ENCODE results near the gene PRR22. TPM values are rescaled to one million over a fixed set of nuclear protein-coding genes. Genes with fewer than 3 reads are reported as not detected.

PRR22 gene
- total and polyA plus RNA-seq, 2 donors (not counting 1 experiment from before 2014, with no cell fraction given), result 3.4 to 5.6 TPM

DNA sequence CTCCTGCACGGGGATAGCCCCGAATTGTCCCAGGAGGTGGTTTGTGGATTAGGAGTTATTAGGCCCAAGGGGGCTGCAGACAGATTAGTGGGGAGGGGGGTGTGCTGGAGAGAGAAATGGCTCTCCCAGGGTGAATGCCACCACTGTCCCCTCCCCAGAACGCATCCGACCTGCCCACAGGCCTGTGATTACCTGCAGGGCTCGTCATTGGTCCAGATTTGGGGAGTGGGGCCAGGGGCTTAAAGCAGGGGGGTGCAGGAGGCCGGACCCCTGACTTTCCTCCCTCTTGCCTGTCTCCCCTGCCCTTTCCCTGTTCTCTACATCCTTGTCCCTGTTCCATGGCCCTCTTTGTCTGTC is 21.6 kb upstream of the PRR22 start:
- no peak for DNase-seq
- ATAC-seq (ENCODE audit: low read depth), result no peak
- ChIA-PET CTCF (interaction anchor here (1.0 kb wide), 1 partner anchor 217 kb away, joined by 4 read pairs; no protein-coding TSS in a partner anchor), POLR2A (no interaction called here)
- Mint-ChIP-seq H3K4me1 (peaks cover 22% of the 10 kb centered on the region), H3K27me3 (peaks cover 16% of the 10 kb centered on the region), H3K4me3 (peak overlapping the region; percentile 1), H3K9me3 (ENCODE audit: insufficient read depth) (no peaks in the 10 kb centered on the region), H3K27ac (no peak overlapping the region)
- Histone ChIP-seq H3K4me1 (ENCODE audit: control insufficient read depth in 2 of 2, insufficient read depth in 2 of 2, low read length in 2 of 2) (peaks cover 20 to 27% of the 10 kb centered on the region in 2 donors), H3K4me2 (replicated peaks; ENCODE audit: low read depth, low read length, poor library complexity, severe bottlenecking) (no peak overlapping the region), H3K9me3 (ENCODE audit: control extremely low read depth in 1 of 3, control insufficient read depth in 2 of 3, insufficient read depth in 1 of 3, low read length in 2 of 3) (peaks cover 0 to 32% (median 0%) of the 10 kb centered on the region in 3 donors), H3K79me2 (ENCODE audit: control insufficient read depth, insufficient read depth, low read length) (no peaks in the 10 kb centered on the region), H3K27me3 (replicated peaks in 1 of 4; ENCODE audit: control extremely low read depth in 1 of 4, control insufficient read depth in 3 of 4, insufficient read depth in 4 of 4, low read length in 3 of 4) (peaks cover 0 to 44% (median 19%) of the 10 kb centered on the region in 4 experiments), H3K36me3 (replicated peaks in 1 of 2; ENCODE audit: control extremely low read depth in 1 of 2, control insufficient read depth in 1 of 2, extremely low read depth in 1 of 2, insufficient read depth in 2 of 2, low read length in 1 of 2) (no peaks in the 10 kb centered on the region), H3K4me3 (ENCODE audit: control extremely low read depth in 1 of 5, extremely low read depth in 1 of 5, insufficient read depth in 1 of 5, low read depth in 2 of 5, low read length in 4 of 5) (no peak overlapping the region), H4K20me1 (ENCODE audit: control insufficient read depth, insufficient read depth, low read length, poor library complexity, severe bottlenecking) (no peaks in the 10 kb centered on the region), H3K27ac (ENCODE audit: low read length in 2 of 2) (no peak overlapping the region), H3K9ac (ENCODE audit: low read length) (no peak overlapping the region), H2AFZ (ENCODE audit: insufficient read depth, low read depth, low read length, poor library complexity, severe bottlenecking) (peak overlapping the region; percentile 62)
- no peak for TF ChIP-seq EZH2 (IDR thresholded peaks at IDR 0.05; ENCODE audit: borderline replicate concordance, insufficient read depth, low read depth, low read length, poor library complexity, severe bottlenecking)
- TF ChIP-seq, protein P1, sequence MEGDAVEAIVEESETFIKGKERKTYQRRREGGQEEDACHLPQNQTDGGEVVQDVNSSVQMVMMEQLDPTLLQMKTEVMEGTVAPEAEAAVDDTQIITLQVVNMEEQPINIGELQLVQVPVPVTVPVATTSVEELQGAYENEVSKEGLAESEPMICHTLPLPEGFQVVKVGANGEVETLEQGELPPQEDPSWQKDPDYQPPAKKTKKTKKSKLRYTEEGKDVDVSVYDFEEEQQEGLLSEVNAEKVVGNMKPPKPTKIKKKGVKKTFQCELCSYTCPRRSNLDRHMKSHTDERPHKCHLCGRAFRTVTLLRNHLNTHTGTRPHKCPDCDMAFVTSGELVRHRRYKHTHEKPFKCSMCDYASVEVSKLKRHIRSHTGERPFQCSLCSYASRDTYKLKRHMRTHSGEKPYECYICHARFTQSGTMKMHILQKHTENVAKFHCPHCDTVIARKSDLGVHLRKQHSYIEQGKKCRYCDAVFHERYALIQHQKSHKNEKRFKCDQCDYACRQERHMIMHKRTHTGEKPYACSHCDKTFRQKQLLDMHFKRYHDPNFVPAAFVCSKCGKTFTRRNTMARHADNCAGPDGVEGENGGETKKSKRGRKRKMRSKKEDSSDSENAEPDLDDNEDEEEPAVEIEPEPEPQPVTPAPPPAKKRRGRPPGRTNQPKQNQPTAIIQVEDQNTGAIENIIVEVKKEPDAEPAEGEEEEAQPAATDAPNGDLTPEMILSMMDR (IDR thresholded peaks at IDR 0.05), result peak; percentile 36
- WGBS (ENCODE audit: insufficient coverage), result 0% methylated on average over 2 of the region's 6 CpGs
- intact Hi-C loops (cut with micrococcal nuclease), result loop anchor here (5.0 kb wide), 1 partner anchor 101 kb away; no protein-coding TSS in a partner anchor

DNA sequence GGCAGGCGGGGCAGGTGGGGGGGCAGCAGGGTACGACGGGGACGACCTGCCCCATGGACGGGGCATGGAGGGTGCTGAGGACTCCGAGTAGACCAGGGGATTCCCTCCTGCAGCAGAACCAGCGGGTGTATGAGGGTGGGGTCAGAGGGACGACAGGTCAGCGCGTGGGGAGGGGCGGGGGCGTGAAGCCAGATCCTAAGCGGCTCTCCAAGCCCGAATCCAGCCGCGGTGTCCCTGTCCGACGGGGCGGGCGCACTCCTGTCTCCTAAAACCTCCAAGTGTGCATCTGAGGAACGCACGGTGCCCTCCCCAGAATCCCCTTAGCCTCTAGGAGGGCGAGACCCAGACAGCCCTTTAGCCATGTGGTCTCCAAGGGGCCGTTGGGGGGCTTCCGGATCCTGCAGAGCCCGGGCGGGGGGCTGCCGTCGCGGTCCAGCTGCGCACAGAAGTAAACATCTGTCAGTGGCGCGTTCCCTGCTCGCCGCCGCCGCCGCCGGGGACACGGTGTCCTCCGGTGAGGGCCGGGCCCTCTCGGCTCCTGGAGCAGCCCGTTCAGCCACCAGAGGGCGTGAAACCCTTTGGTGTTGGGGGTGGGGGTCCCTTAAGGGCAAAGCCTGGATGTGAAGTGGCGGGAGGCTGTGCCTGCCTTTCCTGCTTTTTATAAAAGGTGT is 21.1 kb upstream of the PRR22 start:
- ChIA-PET POLR2A (no interaction called here), CTCF (no interaction called here)
- peak; percentile 71 for DNase-seq
- peaks cover 20 to 27% of the 10 kb centered on the region in 2 donors for H3K4me1 ChIP-seq (ENCODE audit: control insufficient read depth in 2 of 2, insufficient read depth in 2 of 2, low read length in 2 of 2)
- WGBS (ENCODE audit: insufficient coverage), result 3% methylated on average over 46 of the region's 46 CpGs
- H3K4me3 ChIP-seq (ENCODE audit: control extremely low read depth in 1 of 5, extremely low read depth in 1 of 5, insufficient read depth in 1 of 5, low read depth in 2 of 5, low read length in 4 of 5), result no peak overlapping the region
- no peak for TF ChIP-seq EZH2 (IDR thresholded peaks at IDR 0.05; ENCODE audit: borderline replicate concordance, insufficient read depth, low read depth, low read length, poor library complexity, severe bottlenecking)
- TF ChIP-seq, protein P1 (IDR thresholded peaks at IDR 0.05), result peak; percentile 71
- ATAC-seq (ENCODE audit: low read depth), result no peak
- H4K20me1 ChIP-seq (ENCODE audit: control insufficient read depth, insufficient read depth, low read length, poor library complexity, severe bottlenecking), result no peaks in the 10 kb centered on the region
- H3K9ac ChIP-seq (ENCODE audit: low read length), result no peak overlapping the region
- no peak overlapping the region for H3K27ac ChIP-seq (ENCODE audit: low read length in 2 of 2)
- H2AFZ ChIP-seq (ENCODE audit: insufficient read depth, low read depth, low read length, poor library complexity, severe bottlenecking), result peak overlapping the region; percentile 62
- peaks cover 0 to 49% (median 22%) of the 10 kb centered on the region in 4 experiments for H3K27me3 ChIP-seq (replicated peaks in 1 of 4; ENCODE audit: control extremely low read depth in 1 of 4, control insufficient read depth in 3 of 4, insufficient read depth in 4 of 4, low read length in 3 of 4)
- Mint-ChIP-seq H3K4me3 (peak overlapping the region; percentile 64), H3K27me3 (peaks cover 18% of the 10 kb centered on the region), H3K4me1 (peaks cover 22% of the 10 kb centered on the region), H3K27ac (no peak overlapping the region), H3K9me3 (ENCODE audit: insufficient read depth) (no peaks in the 10 kb centered on the region)
- H3K79me2 ChIP-seq (ENCODE audit: control insufficient read depth, insufficient read depth, low read length), result no peaks in the 10 kb centered on the region
- intact Hi-C loops (cut with micrococcal nuclease), result loop anchor here (2.0 to 5.0 kb wide), 2 partner anchors 102 to 217 kb away; no protein-coding TSS in a partner anchor
- H3K4me2 ChIP-seq (replicated peaks; ENCODE audit: low read depth, low read length, poor library complexity, severe bottlenecking), result peak overlapping the region; percentile 61
- H3K9me3 ChIP-seq (ENCODE audit: control extremely low read depth in 1 of 3, control insufficient read depth in 2 of 3, insufficient read depth in 1 of 3, low read length in 2 of 3), result peaks cover 0 to 36% (median 0%) of the 10 kb centered on the region in 3 donors
- H3K36me3 ChIP-seq (replicated peaks in 1 of 2; ENCODE audit: control extremely low read depth in 1 of 2, control insufficient read depth in 1 of 2, extremely low read depth in 1 of 2, insufficient read depth in 2 of 2, low read length in 1 of 2), result no peaks in the 10 kb centered on the region
